Panc1 (cell line): ENCODE data around the gene CCDC192. TPM values are rescaled to one million over a fixed set of nuclear protein-coding genes. Genes with fewer than 3 reads are reported as not detected.

Experiments
- ATAC-seq: fragments of 200-7000 bp; cut with Tn5 transposase; 2 replicates; pipeline ENCODE4 v1.9.1; 2020; ENCODE audit warnings: mild to moderate bottlenecking, moderate library complexity
- BruUV-seq: library from RNA; stranded (reverse); fragments of 400-500 nt; replicated peaks from 2 replicates; lab custom pipeline; 2021; lab: Mats Ljungman, UMichigan
- CTCF ChIA-PET: fragments of 300-600 bp; sonication (Branson Sonifier 250); formaldehyde crosslinking; loops from one replicate; lab custom pipeline; 2022; ENCODE audit warnings: antibody characterized with exemption; lab: Charles Lee
- POLR2A ChIA-PET: fragments of 300-600 bp; sonication (Branson Sonifier 250); formaldehyde crosslinking; loops from one replicate; lab custom pipeline; 2022; ENCODE audit warnings: antibody characterized with exemption; lab: Charles Lee
- DNase-seq: peaks from one replicate; pipeline ENCODE4 v3.0.0-alpha.2; 2010; ENCODE audit warnings: low read depth, low spot score
- H3K27ac ChIP-seq: 2 replicates; pipeline ENCODE4 v1.5.1; 2011; ENCODE audit warnings: mild to moderate bottlenecking, low read length, inconsistent platforms
- H3K27me3 ChIP-seq: fragments of 200-500 bp; sonication (Bioruptor generic); 2 replicates; pipeline ENCODE4 v1.6.0; 2014; ENCODE audit warnings: low read length, inconsistent platforms; ENCODE audit not compliant: control insufficient read depth, insufficient read depth
- H3K36me3 ChIP-seq: fragments of 200-500 bp; sonication (Bioruptor generic); 2 replicates; pipeline ENCODE4 v1.5.1; 2014; ENCODE audit warnings: inconsistent platforms, mild to moderate bottlenecking, low read length, moderate library complexity; ENCODE audit not compliant: control insufficient read depth, insufficient read depth
- H3K4me1 ChIP-seq: 2 replicates; pipeline ENCODE4 v1.5.1; 2011; ENCODE audit warnings: inconsistent platforms, mild to moderate bottlenecking, low read length, moderate library complexity; ENCODE audit not compliant: control insufficient read depth, insufficient read depth
- H3K4me3 ChIP-seq, 2 experiments: 2 replicates each; pipeline ENCODE4 v1.5.1; 2011 to 2012; ENCODE audit warnings: low read depth in 2 of 2, low read length in 2 of 2, mild to moderate bottlenecking in 2 of 2, inconsistent platforms in 1 of 2, moderate library complexity in 1 of 2
- H3K9me3 ChIP-seq: fragments of 200-500 bp; sonication (Bioruptor generic); 2 replicates; pipeline ENCODE4 v1.5.1; 2014; ENCODE audit warnings: low read depth, mild to moderate bottlenecking, inconsistent platforms, low read length, moderate library complexity; ENCODE audit not compliant: control insufficient read depth, insufficient read depth
- CTCF ChIP-seq: fragments of 450-650 bp; IDR thresholded peaks from 2 replicates; pipeline ENCODE4 v1.5.1; 2017; ENCODE audit warnings: mild to moderate bottlenecking
- POLR2AphosphoS5 ChIP-seq: IDR thresholded peaks from 2 replicates; pipeline ENCODE4 v1.6.1; 2012; ENCODE audit warnings: mild to moderate bottlenecking, low read depth, low read length, moderate library complexity
- REST ChIP-seq, 2 experiments: IDR thresholded peaks; 2 replicates each; pipeline ENCODE4 v1.6.1; 2011 to 2012; ENCODE audit warnings: low read depth in 2 of 2, control low read depth in 1 of 2, low read length in 1 of 2, mild to moderate bottlenecking in 1 of 2, moderate library complexity in 1 of 2; ENCODE audit not compliant: insufficient read depth in 1 of 2
- SIN3A ChIP-seq: IDR thresholded peaks from 2 replicates; pipeline ENCODE4 v1.6.1; 2012; ENCODE audit warnings: low read depth, mild to moderate bottlenecking, low read length, moderate library complexity, borderline replicate concordance; ENCODE audit not compliant: insufficient read depth
- TCF7L2 ChIP-seq: IDR thresholded peaks from 2 replicates; pipeline ENCODE4 v1.6.1; 2011; ENCODE audit warnings: mild to moderate bottlenecking, low read depth, low read length, inconsistent platforms
- in situ Hi-C: cut with HindIII; loops from 2 replicates; pipeline ENCODE4 v1.10.0; 2016; ENCODE audit warnings: low sequenced_read_pairs, low pct_unique_long_range_greater_than_20kb
- intact Hi-C: fragments of 100-400 bp; cut with micrococcal nuclease; formaldehyde crosslinking; loops from one replicate; pipeline ENCODE4 v1.10.0; 2022; ENCODE audit not compliant: unreplicated experiment
- total RNA-seq: library from RNA; stranded (reverse); gene quantifications from one replicate; pipeline ENCODE4 v1.2.1, GENCODE V29; 2021; ENCODE audit not compliant: unreplicated experiment

Gene CCDC192
- total RNA-seq, 1 experiment from 2014 or later: not detected

GRCh38 chr5:127947941-127948340 is 244.8 kb downstream of the CCDC192 start:
- H3K9me3 ChIP-seq: no peaks in the 10 kb centered on the region
- BruUV-seq: no TSS peak
- H3K36me3 ChIP-seq: no peaks in the 10 kb centered on the region
- TF ChIP-seq SIN3A (no peak), TCF7L2 (no peak), POLR2AphosphoS5 (no peak), REST (IDR thresholded peaks at IDR 0.05; ENCODE audit: insufficient read depth in 1 of 2, low read depth in 2 of 2, low read length in 1 of 2) (no peak), CTCF (no peak)
- H3K27ac ChIP-seq: no peak overlapping the region
- ATAC-seq (no peak), DNase-seq (no peak)
- intact Hi-C loops (no loop called here), in situ Hi-C loops (no loop called here)
- H3K4me3 ChIP-seq: no peak overlapping the region
- CTCF ChIA-PET: no interaction called here
- H3K27me3 ChIP-seq: no peaks in the 10 kb centered on the region
- H3K4me1 ChIP-seq: no peaks in the 10 kb centered on the region
- POLR2A ChIA-PET: no interaction called here

- no peak for ATAC-seq
- H3K27ac ChIP-seq: no peak overlapping the region
- BruUV-seq: no TSS peak
- POLR2A ChIA-PET: no interaction called here
- DNase-seq: no peak
- CTCF ChIA-PET: no interaction called here
- no peaks in the 10 kb centered on the region for H3K4me1 ChIP-seq
- TF ChIP-seq REST (IDR thresholded peaks at IDR 0.05; ENCODE audit: insufficient read depth in 1 of 2, low read depth in 2 of 2, low read length in 1 of 2) (no peak), TCF7L2 (no peak), POLR2AphosphoS5 (no peak), SIN3A (no peak), CTCF (no peak)
- no peaks in the 10 kb centered on the region for H3K9me3 ChIP-seq
- in situ Hi-C loops: no loop called here
- H3K4me3 ChIP-seq: no peak overlapping the region
- no peaks in the 10 kb centered on the region for H3K36me3 ChIP-seq
- H3K27me3 ChIP-seq: no peaks in the 10 kb centered on the region
- intact Hi-C loops: no loop called here
These were observed 247.7 kb downstream of the CCDC192 start for GRCh38 chr5:127950707-127951391.
